Neural cell (in vitro differentiated cells): ENCODE results near the gene DPP7. TPM values are rescaled to one million over a fixed set of nuclear protein-coding genes. Genes with fewer than 3 reads are reported as not detected.

Source experiments
- H2AFZ ChIP-seq: fragments of 200-600, 300-800 bp; sonication (generic), shearing (Covaris generic); 2 replicates; pipeline ENCODE4 v1.6.0; 2014; ENCODE audit warnings: low read depth, mild to moderate bottlenecking, antibody characterized with exemption, low read length, moderate library complexity
- H3F3A ChIP-seq: fragments of 200-600 bp; shearing (Covaris generic); 2 replicates; pipeline ENCODE4 v1.6.1; 2016; ENCODE audit warnings: mild to moderate bottlenecking, moderate library complexity, mixed read lengths, antibody characterized with exemption, low read length; ENCODE audit not compliant: insufficient read depth, poor library complexity, severe bottlenecking
- H3K27ac ChIP-seq: fragments of 200-600, 300-800 bp; sonication (generic), shearing (Covaris generic); 2 replicates; pipeline ENCODE4 v1.5.1; 2014; ENCODE audit warnings: mild to moderate bottlenecking, low read length, moderate library complexity
- H3K27me3 ChIP-seq: fragments of 300-800, 200-600 bp; sonication (generic), shearing (Covaris generic); 2 replicates; pipeline ENCODE4 v1.6.0; 2014; ENCODE audit warnings: mild to moderate bottlenecking, low read depth, low read length, moderate library complexity; ENCODE audit not compliant: insufficient read depth
- H3K36me3 ChIP-seq: fragments of 300-800, 200-600 bp; sonication (generic), shearing (Covaris generic); 2 replicates; pipeline ENCODE4 v1.5.1; 2014; ENCODE audit warnings: mild to moderate bottlenecking, antibody characterized with exemption, low read length, moderate library complexity; ENCODE audit not compliant: insufficient read depth
- H3K4me2 ChIP-seq: fragments of 300-800, 200-600 bp; sonication (generic), shearing (Covaris generic); 2 replicates; pipeline ENCODE4 v1.6.0; 2014; ENCODE audit warnings: mild to moderate bottlenecking, low read length
- H3K4me3 ChIP-seq: fragments of 300-800, 200-600 bp; sonication (generic), shearing (Covaris generic); 2 replicates; pipeline ENCODE4 v1.5.1; 2014; ENCODE audit warnings: mild to moderate bottlenecking, low read length, moderate library complexity
- H3K79me2 ChIP-seq: fragments of 200-600 bp; shearing (Covaris generic); replicated peaks from 2 replicates; pipeline ENCODE4 v1.6.0; 2014; ENCODE audit warnings: mild to moderate bottlenecking, low read length, moderate library complexity; ENCODE audit not compliant: insufficient read depth
- H3K9ac ChIP-seq: fragments of 300-800, 200-600 bp; sonication (generic), shearing (Covaris generic); 2 replicates; pipeline ENCODE4 v1.6.1; 2016; ENCODE audit warnings: mild to moderate bottlenecking, low read length, mixed read lengths
- H3K9me2 ChIP-seq: fragments of 200-600 bp; shearing (Covaris generic); 2 replicates; pipeline ENCODE4 v1.6.1; 2016; ENCODE audit warnings: mild to moderate bottlenecking, low read length, mixed read lengths; ENCODE audit not compliant: insufficient read depth
- H3K9me3 ChIP-seq: fragments of 200-600, 300-800 bp; sonication (generic), shearing (Covaris generic); 2 replicates; pipeline ENCODE4 v1.6.1; 2016; ENCODE audit warnings: mild to moderate bottlenecking, mixed run types, low read length, moderate library complexity, mixed read lengths
- H4K20me1 ChIP-seq: fragments of 200-600 bp; shearing (Covaris generic); 2 replicates; pipeline ENCODE4 v1.6.1; 2016; ENCODE audit warnings: mild to moderate bottlenecking, mixed run types; ENCODE audit not compliant: insufficient read depth
- CTCF ChIP-seq: fragments of 450-650 bp; IDR thresholded peaks from 2 replicates; pipeline ENCODE4 v1.5.1; 2014; ENCODE audit warnings: antibody characterized with exemption, mild to moderate bottlenecking, moderate library complexity; ENCODE audit not compliant: poor library complexity, severe bottlenecking
- EP300 ChIP-seq: fragments of 450-650 bp; conservative IDR thresholded peaks from 2 replicates; pipeline ENCODE4 v1.6.1; 2014; ENCODE audit warnings: antibody characterized with exemption, mild to moderate bottlenecking, moderate library complexity; ENCODE audit not compliant: poor library complexity, severe bottlenecking
- EZH2 ChIP-seq: fragments of 200-600, 300-800 bp; shearing (Covaris generic), sonication (generic); IDR thresholded peaks from 2 replicates; pipeline ENCODE4 v1.6.1; 2014; ENCODE audit warnings: antibody characterized with exemption, low read length, borderline replicate concordance, mild to moderate bottlenecking; ENCODE audit not compliant: insufficient read depth, poor library complexity, severe bottlenecking
- MXI1 ChIP-seq: fragments of 450-650 bp; conservative IDR thresholded peaks from 2 replicates; pipeline ENCODE4 v1.6.1; 2014; ENCODE audit warnings: antibody characterized with exemption, mild to moderate bottlenecking; ENCODE audit not compliant: poor library complexity, severe bottlenecking
- POLR2AphosphoS5 ChIP-seq: IDR thresholded peaks from 2 replicates; pipeline ENCODE4 v1.6.1; 2012
- RAD21 ChIP-seq: fragments of 450-650 bp; conservative IDR thresholded peaks from 2 replicates; pipeline ENCODE4 v1.6.1; 2014; ENCODE audit warnings: antibody characterized with exemption, mild to moderate bottlenecking, moderate library complexity
- REST ChIP-seq: IDR thresholded peaks from 2 replicates; pipeline ENCODE4 v1.6.1; 2012; ENCODE audit warnings: borderline replicate concordance
- SMC3 ChIP-seq: fragments of 450-650 bp; conservative IDR thresholded peaks from 2 replicates; pipeline ENCODE4 v1.6.1; 2014; ENCODE audit warnings: antibody characterized with exemption, mild to moderate bottlenecking, moderate library complexity; ENCODE audit not compliant: poor library complexity
- TAF1 ChIP-seq: IDR thresholded peaks from 2 replicates; pipeline ENCODE4 v1.6.1; 2012; ENCODE audit warnings: low read depth
- polyA plus RNA-seq: library from polyadenylated mRNA; depleted of rRNA; stranded (reverse); fragments of >200 nt; gene quantifications from 2 replicates; pipeline ENCODE4 v1.2.3, GENCODE V29; 2014

DPP7 gene
- polyA plus RNA-seq, 1 donor from 2014 or later = 23.3 TPM

- TF ChIP-seq EZH2 (no peak), CTCF (no peak), REST (no peak)
- Histone ChIP-seq H3K79me2 (peaks cover 19% of the 10 kb centered on the region), H3F3A (no peaks in the 10 kb centered on the region), H3K36me3 (no peaks in the 10 kb centered on the region), H3K4me3 (peak overlapping the region; percentile 95), H3K27me3 (no peaks in the 10 kb centered on the region), H3K4me2 (peak overlapping the region; percentile 79), H2AFZ (peak overlapping the region; percentile 60), H3K9me2 (no peaks in the 10 kb centered on the region), H3K9me3 (no peaks in the 10 kb centered on the region), H3K27ac (peak overlapping the region; percentile 85), H3K9ac (peak overlapping the region; percentile 87), H4K20me1 (no peaks in the 10 kb centered on the region)
Measured at GRCh38 chr9:137128862-137129455, 14.4 kb upstream of the DPP7 start.

- H3K4me2 ChIP-seq = peak overlapping the region; percentile 79
- no peaks in the 10 kb centered on the region for H3K9me2 ChIP-seq
- peaks cover 19% of the 10 kb centered on the region for H3K79me2 ChIP-seq
- no peaks in the 10 kb centered on the region for H3K9me3 ChIP-seq
- H3K27ac ChIP-seq = peak overlapping the region; percentile 85
- H3K9ac ChIP-seq = peak overlapping the region; percentile 87
- peak overlapping the region; percentile 95 for H3K4me3 ChIP-seq
- H4K20me1 ChIP-seq = no peaks in the 10 kb centered on the region
- no peaks in the 10 kb centered on the region for H3F3A ChIP-seq
- no peaks in the 10 kb centered on the region for H3K36me3 ChIP-seq
- TF ChIP-seq RAD21 = no peak
- TF ChIP-seq CTCF = no peak
- TF ChIP-seq TAF1 = no peak
- TF ChIP-seq EZH2 = no peak
- no peak for TF ChIP-seq POLR2AphosphoS5
- TF ChIP-seq EP300 = no peak
- TF ChIP-seq MXI1 = no peak
- no peak for TF ChIP-seq REST
- TF ChIP-seq SMC3 = no peak
- H3K27me3 ChIP-seq = no peaks in the 10 kb centered on the region
- H2AFZ ChIP-seq = no peak overlapping the region
Measured at GRCh38 chr9:137128158-137128861, 13.8 kb upstream of the DPP7 start.
